Amniotic epithelial cell (primary cell): ENCODE data around the gene ETS1.
A peak's percentile ranks its signal among the peaks of the same experiment; 100 is the strongest.
"Not testable (repeated sequence)": the region's sequence is repeated elsewhere in the genome, so short reads cannot be mapped to it uniquely, and the experiment has no call there.

ENCODE experiments used
- DNase-seq: peaks from one replicate; pipeline ENCODE4 v3.0.0-alpha.2; 2010; ENCODE audit warnings: low read depth

ETS1 gene

DNA sequence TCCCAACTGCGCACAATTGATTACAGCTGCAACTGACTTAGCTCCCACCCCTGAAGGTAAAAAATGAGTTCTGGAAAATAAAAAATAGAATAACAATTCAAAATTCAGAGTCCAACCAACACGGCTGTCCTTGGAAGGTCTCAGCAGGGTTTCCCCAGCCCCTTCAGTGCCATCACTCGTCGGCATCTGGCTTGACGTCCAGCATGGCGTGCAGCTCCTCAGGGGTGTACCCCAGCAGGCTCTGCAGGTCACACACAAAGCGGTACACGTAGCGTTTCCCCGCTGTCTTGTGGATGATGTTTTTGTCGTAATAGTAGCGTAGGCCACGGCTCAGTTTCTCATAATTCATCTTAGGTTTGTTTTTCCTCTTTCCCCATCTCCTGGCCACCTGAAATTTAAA lies 125.2 kb downstream of the ETS1 start:
- DNase-seq = no peak

DNA sequence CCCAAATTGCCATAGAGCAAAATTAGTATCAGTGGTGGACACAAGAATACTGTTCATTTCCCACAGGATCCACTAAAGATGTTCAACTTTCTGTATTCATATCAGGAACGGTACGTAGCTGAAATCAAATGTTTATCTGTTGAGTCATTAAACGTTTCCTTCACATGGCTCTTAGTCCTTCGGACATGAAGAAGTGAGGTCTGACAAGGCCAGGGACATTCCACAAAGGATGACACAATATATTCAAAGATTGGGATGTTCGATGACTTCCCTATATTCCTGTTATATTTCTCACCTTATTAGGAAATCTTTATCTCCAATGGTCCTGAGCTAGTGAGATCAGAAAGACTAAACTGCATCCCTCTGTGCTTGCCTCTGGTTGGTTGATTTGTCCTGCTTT lies 129.0 kb downstream of the ETS1 start:
- peak; percentile 77 for DNase-seq

DNA sequence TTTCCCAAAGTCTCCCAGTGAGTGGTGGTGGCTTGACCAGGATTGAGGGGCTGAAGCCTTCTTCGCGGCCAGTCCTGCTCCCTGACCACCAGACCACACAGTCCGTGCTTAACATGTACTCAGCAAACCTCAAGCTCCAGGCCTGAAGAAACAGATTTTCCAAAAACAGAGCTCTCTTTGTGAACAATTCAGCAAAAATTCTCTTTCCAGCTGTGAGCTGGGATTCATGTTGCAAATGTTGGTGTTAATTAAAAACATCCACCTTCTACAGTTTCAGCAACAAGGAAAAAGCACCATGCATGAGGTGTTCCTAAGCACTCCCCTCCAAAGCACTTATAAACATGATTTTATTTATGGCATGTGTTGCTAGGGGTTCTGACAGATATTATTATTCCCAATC lies 129.5 kb downstream of the ETS1 start:
- DNase-seq = no peak

DNA sequence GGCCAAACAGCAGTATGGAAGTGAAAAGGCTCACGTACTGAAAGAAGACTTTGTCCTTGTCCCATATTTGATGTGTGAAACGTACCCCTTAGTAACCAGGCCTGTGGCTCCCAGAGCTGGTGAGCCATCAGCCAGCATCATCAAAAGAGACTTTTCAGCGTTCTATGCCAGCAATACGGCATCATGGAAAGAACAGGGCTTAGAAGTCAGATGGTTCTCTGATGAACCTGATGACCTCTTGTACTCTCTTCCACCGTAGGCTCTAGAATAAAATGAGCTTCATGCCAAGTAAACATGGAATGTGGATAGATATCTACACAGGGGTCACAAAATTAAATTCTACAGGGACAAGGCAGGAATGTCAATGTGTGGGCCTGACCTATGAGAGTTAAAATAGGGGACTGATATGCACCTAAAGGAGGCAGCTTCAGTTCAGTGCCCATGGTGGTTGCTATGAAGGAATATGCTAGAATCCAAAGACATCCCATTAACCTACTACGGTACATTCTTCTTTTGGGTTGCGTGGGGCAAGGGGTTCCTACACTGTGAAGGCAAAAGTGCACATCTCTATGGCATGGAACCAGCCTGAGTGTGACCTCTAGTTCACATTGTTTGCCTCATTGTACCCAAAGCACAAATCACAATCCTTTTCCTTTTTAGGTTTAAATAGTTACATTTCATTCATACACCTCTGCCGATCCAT lies 130.6 kb downstream of the ETS1 start:
- DNase-seq = no peak

DNA sequence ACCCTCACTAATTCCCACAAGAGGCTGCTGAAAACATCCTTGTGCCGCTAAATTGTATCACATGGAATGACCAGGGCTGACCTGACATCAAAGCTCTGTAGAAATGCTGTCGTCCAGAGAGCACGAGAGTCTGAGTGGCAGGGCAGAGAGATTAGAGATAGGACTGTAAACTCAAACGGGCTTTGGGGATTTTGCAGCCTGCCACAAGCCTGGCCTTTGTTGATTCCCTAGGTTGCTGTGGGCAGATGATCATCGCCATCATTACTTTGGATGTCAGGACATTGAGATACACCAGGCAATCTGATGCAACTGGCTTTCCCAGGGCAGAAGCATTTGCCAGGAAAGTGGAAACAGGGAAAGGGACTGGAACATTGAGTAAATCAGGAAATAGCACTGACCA lies 131.6 kb downstream of the ETS1 start:
- peak; percentile 88 for DNase-seq

DNA sequence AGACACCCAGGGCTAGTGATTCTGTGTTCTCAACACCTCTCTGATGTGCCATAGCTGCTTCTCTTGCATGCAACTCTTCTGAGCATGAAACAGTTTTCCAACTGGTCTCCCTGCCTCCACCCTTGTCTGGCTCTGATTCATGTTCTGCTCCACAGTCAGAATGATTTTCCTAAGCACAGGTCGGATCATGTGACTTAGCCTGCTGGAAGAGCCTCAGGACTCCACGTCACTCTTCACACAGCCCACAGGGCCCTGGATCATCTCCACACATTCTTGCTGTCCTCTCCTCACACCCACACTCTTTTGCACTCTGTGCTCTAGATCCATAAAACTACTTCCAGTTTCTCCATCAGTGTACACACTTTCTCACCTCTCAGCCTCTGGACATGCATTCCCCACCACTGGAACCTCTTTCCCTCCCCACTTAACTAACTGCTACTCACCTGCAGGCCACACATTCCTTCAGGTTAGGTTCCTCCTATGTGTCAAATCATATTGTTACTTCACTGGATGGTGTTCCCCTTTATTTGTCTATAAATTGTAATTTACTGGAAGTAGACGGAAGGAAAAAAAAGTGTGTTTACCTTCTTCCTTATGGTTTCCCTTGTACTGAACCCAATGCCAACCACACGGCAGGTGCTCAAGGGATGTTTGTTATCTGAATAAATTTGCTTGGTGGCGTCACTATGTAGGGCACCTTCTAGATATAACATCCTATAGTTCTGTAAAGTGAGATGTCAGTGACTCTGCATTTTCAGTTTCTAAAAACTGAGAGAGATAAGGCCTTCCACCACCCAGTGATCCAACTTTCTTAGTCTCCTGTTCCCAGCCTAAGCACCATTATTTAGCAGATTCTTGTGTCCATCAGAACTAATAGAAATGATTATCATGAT lies 133.7 kb downstream of the ETS1 start:
- peak; percentile 99 for DNase-seq

DNA sequence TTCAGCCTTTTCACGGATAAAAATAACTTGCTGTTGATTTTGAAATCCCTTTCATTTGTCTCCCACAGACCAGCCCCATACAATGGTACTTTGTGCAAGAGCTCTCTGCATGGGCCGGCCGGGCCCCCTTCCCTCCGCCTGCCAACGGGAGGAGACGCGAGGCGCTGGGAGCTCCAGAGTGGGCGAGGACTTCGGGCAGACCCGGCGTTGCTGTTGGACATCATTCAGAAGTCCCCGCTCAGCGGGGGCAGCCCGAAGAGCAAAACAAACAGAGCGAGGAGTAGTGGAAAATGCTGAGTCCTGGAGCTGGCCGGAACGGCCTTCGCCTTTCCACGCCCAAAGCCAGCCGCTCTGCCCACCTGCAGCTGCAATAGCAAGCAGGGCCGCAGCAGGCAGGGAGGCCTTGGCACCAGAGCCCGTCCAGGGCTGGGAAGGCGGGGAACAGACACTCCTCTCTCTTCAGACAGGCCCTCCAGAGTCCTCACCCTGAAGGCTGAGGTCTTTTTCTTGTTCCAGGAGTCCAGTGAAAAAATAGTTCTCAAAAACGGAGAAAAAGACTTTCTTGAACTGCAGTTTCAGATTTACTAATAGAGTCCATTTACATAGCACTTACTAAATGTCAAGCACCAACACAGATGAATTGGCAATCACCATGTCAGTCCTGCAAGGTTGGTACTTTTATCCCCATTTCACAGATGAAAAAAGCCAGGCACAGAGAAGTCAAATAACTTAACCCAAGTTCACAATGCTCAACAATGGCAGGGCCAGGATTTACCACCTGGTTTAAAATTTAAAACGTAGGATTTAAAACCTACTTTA lies 135.5 kb downstream of the ETS1 start:
- DNase-seq = peak; percentile 53

DNA sequence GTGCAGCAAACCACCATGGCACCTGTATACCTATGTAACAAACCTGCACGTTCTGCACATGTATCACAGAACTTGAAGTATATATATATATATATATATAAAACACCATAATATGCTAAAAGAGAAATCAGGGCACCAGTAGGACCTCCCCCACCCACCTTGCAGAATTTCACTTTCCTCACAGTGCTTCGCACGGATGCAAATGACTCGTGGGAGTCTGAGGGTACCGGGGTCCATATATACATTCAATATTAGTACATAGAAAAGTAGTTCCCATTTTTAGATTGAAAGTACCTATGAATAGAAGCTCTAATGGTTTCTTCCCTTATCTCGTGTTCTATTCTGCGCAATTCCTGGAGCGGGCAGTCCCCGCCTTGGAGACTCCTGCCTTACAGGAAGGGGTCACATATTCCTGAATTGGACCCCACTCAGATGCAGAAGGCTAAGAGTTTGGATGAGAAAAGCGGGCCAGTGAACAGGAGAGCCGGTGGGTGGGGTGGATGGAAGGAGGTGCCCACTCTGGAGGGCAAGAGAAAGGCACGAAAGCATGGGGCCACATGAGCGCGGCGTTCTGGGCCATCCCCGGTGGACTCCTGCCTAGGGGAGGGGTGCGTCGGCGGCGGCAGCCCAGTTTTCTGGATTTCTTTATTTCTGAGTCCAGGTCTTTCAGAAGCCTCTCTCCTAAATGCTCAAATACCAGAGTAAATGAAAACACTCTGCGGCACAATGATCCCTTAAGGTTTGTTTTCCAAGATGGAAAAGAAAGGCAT lies 136.3 kb downstream of the ETS1 start:
- no peak for DNase-seq

DNA sequence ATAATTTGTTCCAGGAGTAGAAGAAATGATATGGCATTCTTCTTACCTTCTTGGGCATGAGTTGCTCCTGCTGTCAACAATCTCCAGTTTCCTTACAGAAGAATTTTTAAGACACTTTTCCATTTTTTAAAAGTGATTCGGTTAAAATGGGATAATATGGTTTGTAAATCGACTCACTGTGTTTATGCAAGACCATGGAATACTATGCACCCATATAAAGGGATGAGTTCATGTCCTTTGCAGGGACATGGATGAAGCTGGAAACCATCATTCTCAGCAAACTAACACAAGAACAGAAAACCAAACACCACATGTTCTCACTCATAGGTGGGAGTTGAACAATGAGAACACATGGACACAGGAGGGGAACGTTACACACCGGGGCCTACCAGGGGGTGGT lies 136.9 kb downstream of the ETS1 start:
- DNase-seq = not testable (repeated sequence)

DNA sequence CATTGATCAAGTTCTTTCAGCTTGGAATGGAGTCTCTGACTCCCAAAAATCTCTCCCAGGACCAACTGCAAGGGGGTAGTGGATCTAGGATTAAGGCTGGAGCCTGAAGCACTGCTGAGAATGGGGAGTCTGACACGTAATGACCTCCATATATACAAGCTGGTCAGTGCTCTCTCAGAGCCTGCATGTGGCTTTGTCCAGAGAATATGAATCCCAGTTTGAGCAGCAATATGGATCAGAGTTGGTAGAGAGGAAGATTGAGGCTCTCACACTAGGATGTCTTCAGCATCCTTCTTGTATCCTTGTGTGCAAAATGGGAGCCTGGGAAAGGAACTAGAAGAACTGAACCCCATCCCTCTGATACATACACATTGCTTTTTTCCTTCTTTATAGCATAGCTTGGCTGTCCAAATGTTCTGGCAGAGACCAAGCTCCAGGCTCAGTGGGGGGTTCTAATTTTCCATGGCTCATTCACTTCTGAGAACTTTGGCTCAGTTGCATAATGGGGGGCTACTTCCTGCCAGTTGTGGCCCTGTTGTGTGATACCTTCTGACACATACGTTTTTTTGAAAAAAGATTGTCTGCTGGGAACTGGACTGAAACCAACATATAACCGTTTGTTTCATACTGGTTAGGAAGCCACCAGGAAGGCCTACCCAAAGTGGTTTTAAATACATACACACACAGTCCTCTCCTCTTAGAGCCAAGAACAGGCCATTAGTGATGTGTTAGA lies 138.2 kb downstream of the ETS1 start:
- DNase-seq = no peak

DNA sequence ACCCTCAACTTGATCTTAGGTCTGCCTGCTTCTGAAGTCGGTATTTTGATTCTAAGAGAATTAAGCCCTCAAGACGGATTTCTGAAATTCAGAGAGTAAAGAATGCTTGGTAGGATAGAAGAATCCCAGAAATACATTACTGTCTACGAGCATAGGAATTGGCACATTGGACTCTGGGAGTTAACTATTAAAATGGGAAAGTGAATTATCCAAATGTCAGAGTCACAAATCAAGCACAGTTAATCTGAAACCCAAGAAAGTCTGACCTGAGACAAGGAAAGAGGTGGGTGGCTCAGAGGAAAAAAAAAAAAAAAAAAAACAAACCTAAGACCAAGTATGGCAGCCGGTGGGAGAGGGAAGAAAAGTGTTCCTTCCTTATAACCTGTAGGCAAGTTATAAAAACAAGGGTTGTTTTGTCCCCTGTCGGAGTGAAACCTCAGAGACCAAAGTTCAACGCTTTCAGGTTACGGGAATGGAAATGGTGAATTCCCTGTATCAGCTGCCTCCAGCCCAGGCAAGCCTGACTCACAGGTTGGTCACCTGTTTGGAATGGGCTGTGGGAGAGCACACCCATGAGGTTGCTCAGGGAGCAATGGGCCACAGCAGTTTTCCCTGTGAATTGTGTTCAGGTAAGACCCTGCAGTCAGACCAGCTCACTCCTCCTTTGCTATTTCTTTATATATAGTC lies 139.0 kb downstream of the ETS1 start:
- peak; percentile 81 for DNase-seq

DNA sequence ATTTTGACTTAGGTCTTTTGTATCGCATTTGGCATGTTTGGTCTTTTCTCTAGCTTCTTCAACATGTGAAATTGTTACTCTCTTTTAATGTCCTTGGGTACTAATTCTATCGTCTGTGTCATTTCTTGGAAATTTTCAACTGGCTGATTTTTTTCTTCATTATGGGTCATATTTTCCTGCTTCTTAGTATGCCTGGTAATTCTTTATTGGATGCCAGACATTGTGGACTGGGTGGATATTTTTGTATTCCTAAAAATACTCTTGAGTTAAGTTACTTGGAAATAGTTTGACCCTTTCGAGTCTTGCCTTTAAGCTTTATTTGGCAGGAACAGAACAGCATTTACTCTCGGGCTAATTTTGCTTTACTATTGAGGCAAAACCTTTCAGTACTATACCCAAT lies 140.1 kb downstream of the ETS1 start:
- no peak for DNase-seq

DNA sequence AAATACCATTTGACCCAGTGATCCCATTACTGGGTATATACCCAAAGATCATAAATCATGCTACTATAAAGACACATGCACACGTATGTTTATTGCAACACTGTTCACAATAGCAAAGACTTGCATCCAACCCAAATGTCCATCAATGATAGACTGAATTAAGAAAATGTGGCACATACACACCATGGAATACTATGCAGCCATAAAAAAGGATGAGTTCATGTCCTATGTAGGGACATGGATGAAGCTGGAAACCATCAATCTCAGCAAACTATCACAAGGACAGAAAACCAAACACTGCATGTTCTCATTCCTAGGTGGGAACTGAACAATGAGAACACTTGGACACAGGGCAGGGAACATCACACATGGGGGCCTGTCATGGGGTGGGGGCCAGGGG lies 141.4 kb downstream of the ETS1 start:
- DNase-seq = not testable (repeated sequence)

DNA sequence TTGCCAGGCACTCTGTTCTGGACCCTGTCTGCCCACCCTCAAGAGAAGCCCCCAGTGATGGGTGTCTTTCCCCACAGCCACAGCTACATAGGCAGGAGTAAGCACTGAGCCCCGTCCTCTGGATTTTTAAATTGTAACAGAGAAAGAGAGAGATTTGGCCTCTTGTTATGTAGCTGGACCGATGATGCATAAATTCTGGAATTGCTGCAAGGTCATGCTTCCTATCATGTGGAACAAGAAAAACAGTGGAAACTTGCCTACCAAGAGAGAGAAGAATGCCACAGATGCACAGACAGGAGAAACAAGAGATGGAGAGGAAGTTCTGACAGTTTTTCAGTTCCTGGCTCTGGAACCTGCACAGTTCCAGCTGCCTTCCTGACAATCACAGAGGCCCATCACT lies 150.2 kb downstream of the ETS1 start:
- peak; percentile 34 for DNase-seq

DNA sequence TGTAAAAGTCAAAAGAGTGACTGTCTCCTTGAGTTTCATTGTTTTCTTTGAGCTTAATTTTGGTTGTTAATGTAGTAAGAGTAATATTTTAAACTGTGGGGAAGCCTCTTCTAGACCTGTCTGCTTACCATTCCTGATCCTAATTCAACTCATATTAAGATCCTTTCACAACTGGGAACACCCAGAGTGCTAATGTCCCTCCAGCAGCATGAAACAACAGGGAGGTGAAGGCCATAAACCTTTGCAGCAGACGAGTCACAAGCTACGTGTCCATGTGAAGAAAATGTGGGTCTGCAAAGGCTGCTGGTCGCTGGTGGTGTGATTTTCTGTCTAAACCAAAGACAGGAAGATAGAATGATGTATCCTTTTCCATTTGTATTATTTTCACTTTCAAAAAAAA lies 152.5 kb downstream of the ETS1 start:
- DNase-seq = no peak

DNA sequence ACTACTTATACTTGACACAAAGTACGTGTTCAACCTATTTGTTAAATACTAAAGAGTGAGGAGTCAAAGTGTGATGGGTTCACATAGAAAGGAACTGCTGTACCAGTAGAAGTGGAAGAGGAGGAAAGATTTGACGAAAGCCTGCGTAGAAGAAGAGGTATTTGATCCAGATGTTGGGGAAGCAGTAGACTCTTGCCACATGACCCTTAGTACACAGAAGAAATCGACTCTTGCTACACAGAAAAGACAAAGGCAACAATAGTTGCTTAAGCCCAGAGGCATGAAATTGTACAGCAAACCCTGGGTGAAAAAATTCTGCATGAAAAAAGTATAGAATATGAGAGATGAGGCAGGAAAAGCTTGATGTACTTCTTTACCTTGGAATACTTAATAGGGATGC lies 152.9 kb downstream of the ETS1 start:
- no peak for DNase-seq

DNA sequence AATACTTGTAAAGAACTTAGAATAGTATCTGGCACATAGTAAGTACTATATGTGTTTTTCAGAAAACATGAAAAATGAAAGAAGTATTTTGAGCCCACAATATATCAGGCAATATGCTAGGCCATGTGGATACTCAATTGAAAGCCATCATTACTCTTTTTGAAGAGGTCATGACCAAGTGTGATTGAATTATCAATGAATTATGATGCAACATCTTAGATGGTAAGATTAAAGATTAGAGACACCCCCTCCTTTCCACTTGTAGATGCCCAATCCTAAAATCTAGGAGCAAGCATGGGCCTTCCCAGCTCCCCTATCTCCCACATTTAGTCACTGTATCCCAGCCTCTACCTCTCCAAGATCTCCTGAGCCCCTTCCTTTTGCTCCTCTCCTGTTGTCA lies 154.4 kb downstream of the ETS1 start:
- no peak for DNase-seq

DNA sequence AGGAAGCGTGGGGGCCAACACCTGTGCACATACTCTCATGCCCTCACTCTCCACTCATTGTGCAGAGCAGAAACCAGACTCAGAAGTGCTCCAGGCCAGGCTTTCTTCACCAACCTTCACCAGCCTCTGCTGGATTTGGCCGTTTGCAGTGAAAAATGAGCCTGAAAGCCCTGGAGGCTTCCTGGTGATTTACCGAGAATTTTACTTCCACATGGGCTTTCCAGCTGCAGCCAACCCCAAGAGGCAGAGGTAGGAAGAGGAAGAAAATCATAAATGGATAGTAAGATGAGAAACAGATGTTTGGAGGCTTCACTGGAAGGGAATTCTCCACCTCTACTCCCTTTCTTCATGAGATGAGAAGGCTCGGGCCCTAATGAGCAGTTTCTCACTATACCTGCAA lies 155.4 kb downstream of the ETS1 start:
- no peak for DNase-seq

DNA sequence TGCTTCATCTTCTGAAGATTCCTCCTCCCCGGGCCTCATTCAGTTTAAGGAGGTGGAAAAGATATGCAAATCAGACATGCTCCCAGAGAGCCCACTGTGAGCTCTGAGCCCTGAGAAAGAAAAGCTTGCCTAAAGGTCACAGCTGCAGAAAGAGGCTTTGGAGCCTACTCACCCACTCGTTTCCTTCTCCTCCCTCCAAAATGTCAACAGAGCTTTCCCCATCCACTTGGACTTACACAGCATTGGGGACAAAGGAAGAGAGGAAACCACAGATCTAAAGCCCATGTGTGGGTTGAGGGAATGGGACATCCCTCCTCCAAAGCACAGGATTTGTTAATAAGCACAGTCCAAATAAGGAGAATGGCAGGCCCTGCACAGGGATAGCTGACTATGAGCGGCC lies 158.4 kb downstream of the ETS1 start:
- DNase-seq = no peak

DNA sequence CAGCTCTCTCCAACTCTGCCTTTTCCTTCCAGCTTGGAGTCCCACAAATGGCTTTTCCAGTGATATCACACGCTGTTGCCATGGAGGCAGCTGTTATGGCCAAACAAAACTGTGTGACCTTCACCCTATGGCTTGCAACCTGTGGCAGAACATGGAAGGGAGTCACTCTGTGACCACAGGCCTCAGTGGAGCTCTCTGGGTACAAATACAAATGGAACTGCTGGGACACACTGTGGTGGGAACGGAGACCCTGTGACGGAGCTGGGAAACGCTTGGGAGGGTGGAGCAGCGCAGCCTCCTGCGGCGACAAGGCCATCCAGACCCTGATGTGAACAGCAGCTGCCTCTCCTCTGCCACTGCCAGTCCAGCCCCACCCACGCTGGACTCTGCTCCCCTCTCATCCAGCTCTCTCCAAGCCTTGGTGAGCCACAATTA lies 162.5 kb downstream of the ETS1 start:
- DNase-seq = no peak
